Trophoblast cell (in vitro differentiated cells and primary cell): ENCODE results near the gene TCF7L1.

Source experiments
- DNase-seq, 2 donors: peaks; one replicate each; pipeline ENCODE4 v3.0.0-alpha.2; 2016
- H2AFZ ChIP-seq: 2 replicates; pipeline ENCODE4 v1.6.1; 2013; ENCODE audit warnings: low read length, moderate library complexity, mild to moderate bottlenecking; ENCODE audit not compliant: insufficient read depth, poor library complexity
- H2AK5ac ChIP-seq: 2 replicates; pipeline ENCODE4 v1.6.1; 2013; ENCODE audit warnings: mild to moderate bottlenecking, low read length
- H2BK120ac ChIP-seq: 2 replicates; pipeline ENCODE4 v1.6.1; 2013; ENCODE audit warnings: low read length, mild to moderate bottlenecking, moderate library complexity; ENCODE audit not compliant: insufficient read depth, poor library complexity
- H2BK12ac ChIP-seq: 2 replicates; pipeline ENCODE4 v1.6.1; 2013; ENCODE audit warnings: mild to moderate bottlenecking, low read length, moderate library complexity
- H2BK5ac ChIP-seq: 2 replicates; pipeline ENCODE4 v1.6.1; 2013; ENCODE audit warnings: low read length, low read depth, moderate library complexity, mild to moderate bottlenecking; ENCODE audit not compliant: poor library complexity
- H3K14ac ChIP-seq: 2 replicates; pipeline ENCODE4 v1.6.1; 2013; ENCODE audit warnings: mild to moderate bottlenecking, low read length
- H3K18ac ChIP-seq: 2 replicates; pipeline ENCODE4 v1.6.1; 2013; ENCODE audit warnings: mild to moderate bottlenecking, low read length
- H3K23ac ChIP-seq: 2 replicates; pipeline ENCODE4 v1.6.1; 2013; ENCODE audit warnings: low read length
- H3K27ac ChIP-seq: 2 replicates; pipeline ENCODE4 v1.5.1; 2013; ENCODE audit warnings: low read depth, mild to moderate bottlenecking, inconsistent platforms, low read length, moderate library complexity
- H3K27me3 ChIP-seq: 2 replicates; pipeline ENCODE4 v1.6.1; 2013; ENCODE audit warnings: inconsistent platforms, mild to moderate bottlenecking, low read length, moderate library complexity; ENCODE audit not compliant: insufficient read depth
- H3K36me3 ChIP-seq, 2 experiments: 1 replicate in 1 of 2; 2 replicates in 1 of 2; pipeline ENCODE4 v1.6.1; 2013; ENCODE audit warnings: low read length in 2 of 2, mild to moderate bottlenecking in 2 of 2, moderate library complexity in 1 of 2; ENCODE audit not compliant: insufficient read depth in 2 of 2, control insufficient read depth in 1 of 2
- H3K4ac ChIP-seq: 2 replicates; pipeline ENCODE4 v1.6.1; 2013; ENCODE audit warnings: low read depth, mild to moderate bottlenecking, low read length, moderate library complexity
- H3K4me1 ChIP-seq, 2 experiments: 1 replicate in 1 of 2; 2 replicates in 1 of 2; pipeline ENCODE4 v1.6.1; 2013; ENCODE audit warnings: low read length in 2 of 2, mild to moderate bottlenecking in 2 of 2, moderate library complexity in 1 of 2; ENCODE audit not compliant: insufficient read depth in 2 of 2, control insufficient read depth in 1 of 2
- H3K4me2 ChIP-seq: 2 replicates; pipeline ENCODE4 v1.6.1; 2013; ENCODE audit warnings: inconsistent platforms, mild to moderate bottlenecking, low read length, moderate library complexity
- H3K4me3 ChIP-seq: 2 replicates; pipeline ENCODE4 v1.5.1; 2013; ENCODE audit warnings: mild to moderate bottlenecking, low read depth, low read length, inconsistent platforms
- H3K79me1 ChIP-seq: one replicate; pipeline ENCODE4 v1.6.1; 2013; ENCODE audit warnings: low read length
- H3K79me2 ChIP-seq: 2 replicates; pipeline ENCODE4 v1.6.1; 2013; ENCODE audit warnings: low read length, mild to moderate bottlenecking; ENCODE audit not compliant: control insufficient read depth, insufficient read depth, poor library complexity
- H3K9ac ChIP-seq: 2 replicates; pipeline ENCODE4 v1.6.1; 2013; ENCODE audit warnings: mild to moderate bottlenecking, low read length
- H3K9me3 ChIP-seq: 2 replicates; pipeline ENCODE4 v1.6.1; 2013; ENCODE audit warnings: low read depth, mild to moderate bottlenecking, control low read depth, inconsistent platforms, low read length; ENCODE audit not compliant: insufficient read depth
- H4K12ac ChIP-seq: 2 replicates; pipeline ENCODE4 v1.6.1; 2013; ENCODE audit warnings: low read depth, mild to moderate bottlenecking, low read length, moderate library complexity
- H4K8ac ChIP-seq: 2 replicates; pipeline ENCODE4 v1.6.1; 2013; ENCODE audit warnings: low read depth, mild to moderate bottlenecking, low read length, moderate library complexity
- H4K91ac ChIP-seq: one replicate; pipeline ENCODE4 v1.6.1; 2013; ENCODE audit warnings: low read depth, mild to moderate bottlenecking, low read length, moderate library complexity
- WGBS: extraction: QIAGEN DNeasy Blood & Tissue Kit; methylation state at CpG from one replicate; pipeline ENCODE4 v1.1.7; 2013; ENCODE audit warnings: missing lambda C conversion rate; ENCODE audit not compliant: insufficient read length, insufficient coverage; ENCODE audit errors: extremely low coverage; 5-methylcytosine and 5-hydroxymethylcytosine counted together

TCF7L1 gene

DNA sequence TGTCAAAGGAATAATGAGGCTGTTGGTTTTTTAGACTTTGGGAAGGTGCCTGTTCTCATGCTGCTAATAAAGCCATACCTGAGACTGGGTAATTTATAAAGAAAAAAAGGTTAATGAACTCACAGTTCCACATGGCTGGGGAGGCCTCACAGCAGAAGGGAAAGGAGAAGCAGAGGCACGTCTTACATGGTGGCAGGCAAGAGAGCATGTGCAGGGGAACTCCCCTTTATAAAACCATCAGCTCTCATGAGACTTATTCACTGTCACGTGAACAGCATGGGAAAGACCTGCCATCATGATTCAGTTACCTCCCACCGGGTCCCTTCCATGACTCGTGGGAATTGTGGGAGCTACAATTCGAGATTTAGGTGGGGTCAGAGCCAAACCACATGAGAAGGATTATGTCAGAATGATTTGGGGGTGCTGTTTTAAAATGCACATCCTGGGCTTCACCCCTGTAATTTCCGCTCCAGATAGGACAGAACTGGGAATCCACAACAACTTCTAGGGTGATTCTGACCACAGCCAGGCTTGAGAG lies 37.8 kb downstream of the TCF7L1 start:
- H3K4me1 ChIP-seq = peaks cover 0 to 2% of the 10 kb centered on the region in 2 experiments
- no peak overlapping the region for H2AK5ac ChIP-seq
- no peaks in the 10 kb centered on the region for H3K79me2 ChIP-seq
- DNase-seq = no peak
- H2AFZ ChIP-seq = no peak overlapping the region
- no peak overlapping the region for H4K12ac ChIP-seq
- no peak overlapping the region for H3K23ac ChIP-seq
- no CpG with 5 or more reads among the region's 6 CpGs for WGBS
- H3K27ac ChIP-seq = no peak overlapping the region
- no peak overlapping the region for H2BK12ac ChIP-seq
- H3K27me3 ChIP-seq = no peaks in the 10 kb centered on the region
- no peak overlapping the region for H2BK5ac ChIP-seq
- no peak overlapping the region for H4K8ac ChIP-seq
- H3K4ac ChIP-seq = no peak overlapping the region
- H3K9me3 ChIP-seq = no peaks in the 10 kb centered on the region
- peaks cover 0 to 3% of the 10 kb centered on the region in 2 experiments for H3K36me3 ChIP-seq
- no peaks in the 10 kb centered on the region for H3K79me1 ChIP-seq
- no peak overlapping the region for H3K18ac ChIP-seq
- H2BK120ac ChIP-seq = no peak overlapping the region
- no peak overlapping the region for H3K4me2 ChIP-seq
- H3K14ac ChIP-seq = no peak overlapping the region
- no peak overlapping the region for H3K4me3 ChIP-seq
- H4K91ac ChIP-seq = no peak overlapping the region
- H3K9ac ChIP-seq = no peak overlapping the region

- H3K4me1 ChIP-seq = no peaks in the 10 kb centered on the region
- no peak overlapping the region for H3K4ac ChIP-seq
- no peak overlapping the region for H4K8ac ChIP-seq
- H2BK5ac ChIP-seq = no peak overlapping the region
- no peak overlapping the region for H3K23ac ChIP-seq
- H2AK5ac ChIP-seq = no peak overlapping the region
- H4K12ac ChIP-seq = no peak overlapping the region
- H2BK12ac ChIP-seq = no peak overlapping the region
- WGBS = no CpG with 5 or more reads among the region's 10 CpGs
- no peaks in the 10 kb centered on the region for H3K79me1 ChIP-seq
- H3K79me2 ChIP-seq = no peaks in the 10 kb centered on the region
- no peak overlapping the region for H2BK120ac ChIP-seq
- H3K18ac ChIP-seq = no peak overlapping the region
- no peak overlapping the region for H3K9ac ChIP-seq
- H3K36me3 ChIP-seq = peaks cover 0 to 3% of the 10 kb centered on the region in 2 experiments
- H3K14ac ChIP-seq = no peak overlapping the region
- DNase-seq = no peak
- H3K27me3 ChIP-seq = no peaks in the 10 kb centered on the region
- no peaks in the 10 kb centered on the region for H3K9me3 ChIP-seq
- no peak overlapping the region for H3K4me2 ChIP-seq
- H4K91ac ChIP-seq = no peak overlapping the region
- H3K4me3 ChIP-seq = no peak overlapping the region
- no peak overlapping the region for H3K27ac ChIP-seq
- no peak overlapping the region for H2AFZ ChIP-seq
Measured at GRCh38 chr2:85171916-85172315, 38.7 kb downstream of the TCF7L1 start.

DNA sequence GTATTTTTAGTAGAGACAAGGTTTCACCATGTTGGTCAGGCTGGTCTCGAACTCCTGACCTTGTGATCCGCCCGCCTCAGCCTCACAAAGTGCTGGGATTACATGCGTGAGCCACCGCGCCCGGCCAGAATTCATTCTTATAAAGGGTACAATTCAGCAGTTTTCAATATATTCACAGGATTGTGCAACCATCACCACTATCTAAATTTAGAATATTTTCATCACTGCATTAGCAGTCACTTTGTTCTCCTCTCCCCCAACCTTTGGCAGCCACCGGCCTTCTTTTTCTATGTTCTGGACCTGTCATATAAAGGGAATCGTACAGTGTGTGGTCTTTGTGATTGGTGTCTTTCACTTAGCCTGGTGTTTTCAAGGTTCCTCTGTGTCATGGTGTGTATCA lies 40.7 kb downstream of the TCF7L1 start:
- Histone ChIP-seq H2BK120ac (no peak overlapping the region), H2BK5ac (no peak overlapping the region), H3K79me2 (no peaks in the 10 kb centered on the region), H4K12ac (no peak overlapping the region), H3K18ac (no peak overlapping the region), H3K36me3 (peaks cover 0 to 3% of the 10 kb centered on the region in 2 experiments), H2AK5ac (no peak overlapping the region), H3K9ac (no peak overlapping the region), H3K4me3 (no peak overlapping the region), H3K14ac (no peak overlapping the region), H2AFZ (no peak overlapping the region), H3K4me2 (no peak overlapping the region), H3K4me1 (peaks cover 0 to 2% of the 10 kb centered on the region in 2 experiments), H3K27ac (no peak overlapping the region), H4K8ac (no peak overlapping the region), H3K79me1 (no peaks in the 10 kb centered on the region), H3K27me3 (no peaks in the 10 kb centered on the region), H3K23ac (no peak overlapping the region), H4K91ac (no peak overlapping the region), H2BK12ac (no peak overlapping the region), H3K9me3 (no peaks in the 10 kb centered on the region), H3K4ac (no peak overlapping the region)
- no peak for DNase-seq
- no CpG with 5 or more reads among the region's 9 CpGs for WGBS

- Histone ChIP-seq H3K23ac (no peak overlapping the region), H3K9ac (no peak overlapping the region), H2BK12ac (no peak overlapping the region), H3K9me3 (no peaks in the 10 kb centered on the region), H3K79me1 (no peaks in the 10 kb centered on the region), H3K4me1 (peaks cover 0 to 2% of the 10 kb centered on the region in 2 experiments), H3K27me3 (no peaks in the 10 kb centered on the region), H3K4me2 (no peak overlapping the region), H3K79me2 (no peaks in the 10 kb centered on the region), H4K12ac (no peak overlapping the region), H3K4ac (no peak overlapping the region), H3K36me3 (peaks cover 0 to 3% of the 10 kb centered on the region in 2 experiments), H2BK120ac (no peak overlapping the region), H2AK5ac (no peak overlapping the region), H3K4me3 (no peak overlapping the region), H3K27ac (no peak overlapping the region), H2AFZ (no peak overlapping the region), H4K91ac (no peak overlapping the region), H4K8ac (no peak overlapping the region), H3K18ac (no peak overlapping the region), H3K14ac (no peak overlapping the region), H2BK5ac (no peak overlapping the region)
- no peak for DNase-seq
- no CpG with 5 or more reads among the region's 6 CpGs for WGBS
Measured at GRCh38 chr2:85174943-85175342, 41.8 kb downstream of the TCF7L1 start.
